SHP77 (cell line): ENCODE measurements around the gene CAMK2A.
"Not testable (repeated sequence)": the region's sequence is repeated elsewhere in the genome, so short reads cannot be mapped to it uniquely, and the experiment has no call there.

ENCODE experiments used
- DNase-seq, 2 experiments: peaks; one replicate each; lab custom pipeline; 2025; lab: John Stamatoyannopoulos, UW

The CAMK2A gene

DNA sequence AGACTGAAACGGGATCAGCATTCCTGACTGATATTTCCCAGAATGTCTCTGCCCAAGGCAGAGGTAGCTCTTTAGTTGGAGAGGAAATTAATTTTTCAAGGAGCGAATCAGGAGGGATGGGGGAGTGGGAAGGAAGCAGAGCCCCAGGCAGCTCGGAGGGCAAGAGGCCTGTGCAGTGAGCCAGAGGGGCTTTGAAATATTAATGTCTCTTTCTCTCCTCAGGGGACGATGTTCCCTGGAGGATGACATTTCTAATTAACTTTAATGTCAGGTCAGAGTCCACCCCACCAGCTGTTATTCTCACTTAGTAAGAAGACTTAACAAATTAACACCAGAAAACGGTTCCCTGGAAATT, 54.1 kb downstream of the CAMK2A start:
- no peak for DNase-seq

DNA sequence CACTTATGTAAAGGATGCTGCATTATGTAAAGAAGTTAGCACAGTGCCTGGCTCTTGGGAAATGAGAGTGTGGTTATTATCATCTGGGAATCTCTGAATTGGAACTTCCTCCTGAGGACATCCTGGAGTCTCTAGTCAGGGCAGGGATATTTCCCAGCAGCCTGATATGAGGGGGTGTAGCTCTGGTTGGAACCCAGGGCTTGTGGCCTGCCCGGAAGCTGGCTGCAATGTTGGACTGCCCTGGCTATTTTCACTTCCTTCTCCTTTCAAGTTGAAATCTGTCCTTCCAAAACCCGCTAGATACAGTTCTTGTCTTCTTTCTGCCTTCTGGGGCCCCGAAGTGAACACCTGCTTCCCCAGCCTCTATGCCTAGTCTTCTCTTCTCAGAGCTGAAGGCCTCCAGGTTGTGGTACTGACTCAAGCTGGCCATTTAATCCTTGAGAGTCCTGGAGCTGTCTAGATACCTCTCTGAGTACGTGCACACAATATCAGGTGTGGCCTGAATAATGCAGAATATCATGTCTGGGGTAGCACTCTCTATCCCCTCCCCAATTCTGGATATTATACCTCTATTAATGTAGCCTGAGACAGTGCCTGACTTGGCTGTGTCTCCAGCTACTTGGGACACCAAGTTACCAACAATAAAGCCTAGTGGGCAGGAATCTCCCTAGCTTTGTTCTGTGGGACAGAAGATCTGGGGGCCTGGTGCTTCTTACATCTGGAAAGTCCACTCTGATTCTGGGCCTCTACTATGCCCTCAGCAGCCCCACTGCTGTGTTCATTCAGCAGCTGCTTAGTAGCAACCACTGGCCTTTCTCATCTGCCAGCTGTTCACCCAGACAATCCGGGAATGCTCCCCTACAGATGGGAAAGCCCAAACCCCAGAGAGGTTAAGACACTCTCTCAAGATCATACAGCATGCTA, 54.7 kb downstream of the CAMK2A start:
- no peak for DNase-seq

DNA sequence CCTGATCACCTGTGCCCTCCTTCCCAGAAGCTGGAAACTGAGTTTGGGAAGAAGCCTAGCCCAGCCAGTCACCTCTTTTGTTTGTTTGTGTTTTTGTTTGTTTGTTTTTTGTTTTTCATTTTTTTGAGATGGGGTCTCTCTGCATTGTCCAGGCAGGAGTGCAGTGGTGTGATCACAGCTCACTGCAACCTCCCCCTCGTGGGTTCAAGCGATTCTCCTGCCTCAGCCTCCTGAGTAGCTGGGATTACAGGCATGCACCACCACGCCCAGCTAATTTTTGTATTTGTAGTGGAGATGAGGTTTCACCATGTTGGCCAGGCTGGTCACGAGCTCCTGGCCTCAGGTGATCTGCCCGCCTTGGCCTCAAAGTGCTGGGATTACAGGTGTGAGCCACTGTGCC, 55.9 kb downstream of the CAMK2A start:
- DNase-seq, result not testable (repeated sequence)

DNA sequence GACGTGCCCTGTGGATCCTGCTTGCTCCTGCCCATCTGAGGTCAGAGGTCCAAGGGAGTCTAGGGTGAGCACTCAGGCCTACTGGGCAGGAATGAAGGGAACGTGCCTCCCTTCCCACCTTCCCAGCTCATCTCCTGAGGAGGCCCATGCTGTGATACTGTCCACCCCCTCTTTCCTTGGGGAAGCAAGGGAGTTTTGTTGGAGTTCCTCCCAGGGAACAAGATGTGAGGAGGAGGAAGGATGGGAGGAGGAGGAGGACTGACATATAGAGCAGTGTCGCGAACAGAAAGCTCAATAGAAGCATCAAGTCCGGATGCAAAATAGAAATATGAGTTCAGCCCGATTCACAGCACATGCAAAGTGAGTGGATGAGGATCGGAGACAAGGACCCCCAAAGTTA, 58.7 kb downstream of the CAMK2A start:
- no peak for DNase-seq

DNA sequence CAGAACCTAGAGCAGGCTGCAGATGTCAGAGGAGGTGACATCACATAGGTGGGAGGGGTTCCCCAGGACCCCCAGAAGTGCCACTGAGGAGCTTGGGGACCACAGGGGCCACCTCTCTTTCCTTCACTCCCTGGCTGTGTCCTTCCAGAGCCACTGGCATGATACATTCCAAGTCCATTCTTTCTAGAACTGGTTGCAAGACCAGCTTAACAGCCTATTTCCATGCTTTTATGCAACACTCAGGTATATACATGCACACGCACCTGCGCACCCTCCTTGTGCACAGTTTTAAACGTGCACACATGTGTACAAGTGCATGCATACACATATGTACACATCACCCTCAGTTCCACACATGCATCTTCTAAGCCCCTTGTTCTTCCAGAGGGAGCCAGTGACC, 60.0 kb downstream of the CAMK2A start:
- DNase-seq, result no peak

DNA sequence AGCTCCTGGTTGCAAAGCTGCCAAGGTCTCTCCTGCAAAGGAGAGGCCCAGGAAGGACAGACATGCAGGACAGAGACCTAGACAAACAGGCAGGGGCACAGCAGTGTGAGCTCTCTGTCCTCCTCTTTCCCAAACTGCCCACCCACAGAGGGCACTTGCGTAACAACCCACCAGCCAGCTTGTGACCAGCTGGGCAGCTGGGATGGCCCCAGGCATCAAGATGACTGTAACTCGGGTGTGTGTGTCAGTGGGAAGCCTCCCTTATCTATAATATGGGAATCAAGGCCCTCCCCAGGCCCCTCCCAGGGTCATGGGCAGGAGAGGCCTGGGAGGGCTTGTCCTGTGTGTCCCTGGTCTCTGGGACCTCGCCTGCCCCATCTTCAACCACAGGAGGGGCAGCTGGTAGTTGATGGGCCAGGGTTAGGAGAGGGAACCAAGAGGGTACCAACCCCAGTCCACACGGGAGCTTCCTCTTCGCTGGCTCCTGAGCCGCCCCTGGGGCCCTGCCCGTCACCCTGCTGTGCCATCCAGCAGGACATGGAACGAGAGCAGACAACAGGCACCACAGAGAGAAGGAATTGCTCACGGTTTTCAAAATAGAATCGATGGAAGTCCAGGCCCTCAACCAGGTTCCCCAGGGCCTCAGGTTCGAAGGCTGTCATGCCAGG, 61.8 kb downstream of the CAMK2A start:
- DNase-seq, result no peak

DNA sequence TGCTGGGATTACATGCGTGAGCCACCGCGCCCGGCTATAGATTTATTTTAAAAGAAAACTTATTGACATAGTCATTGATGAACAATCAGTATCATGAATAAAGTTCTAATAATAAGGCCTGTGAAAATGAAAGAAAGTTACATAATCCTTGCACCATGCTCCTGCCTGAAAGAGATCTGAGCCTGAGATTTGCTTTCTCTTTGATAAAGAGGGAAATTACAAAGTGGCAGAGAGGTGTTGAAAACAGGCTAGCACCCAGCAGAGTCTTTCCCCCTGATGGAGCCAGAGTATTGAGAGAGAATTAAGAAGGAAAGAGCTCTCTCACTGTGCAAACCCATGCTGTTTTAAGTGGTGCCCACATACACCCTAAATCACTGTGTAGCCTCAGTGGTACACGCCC, 62.5 kb downstream of the CAMK2A start:
- no peak for DNase-seq

DNA sequence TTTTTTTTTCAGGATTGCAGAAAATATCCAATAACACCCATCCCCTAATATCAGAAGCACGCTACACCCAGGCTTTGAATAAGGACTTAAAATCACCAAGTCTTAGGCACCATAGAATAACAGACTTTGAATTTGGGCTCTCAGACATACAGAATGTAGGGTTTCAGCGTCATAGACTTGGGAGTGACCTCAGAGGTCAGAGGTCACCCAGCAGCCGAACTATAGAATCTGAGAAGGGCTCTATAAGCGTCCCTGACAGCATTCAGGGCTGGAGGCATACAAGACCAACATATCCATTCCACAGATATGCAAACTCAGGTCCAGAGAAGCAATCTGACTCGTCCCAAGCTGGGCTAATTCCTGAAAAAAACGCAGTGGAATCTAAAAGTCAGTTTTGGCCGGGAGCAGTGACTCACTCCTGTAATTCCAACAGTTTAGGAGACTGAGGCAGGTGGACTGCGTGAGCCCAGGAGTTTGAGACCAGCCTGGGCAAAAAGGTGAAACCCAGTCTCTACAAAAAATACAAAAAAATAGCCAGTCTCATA, 65.0 kb downstream of the CAMK2A start:
- no peak for DNase-seq

DNA sequence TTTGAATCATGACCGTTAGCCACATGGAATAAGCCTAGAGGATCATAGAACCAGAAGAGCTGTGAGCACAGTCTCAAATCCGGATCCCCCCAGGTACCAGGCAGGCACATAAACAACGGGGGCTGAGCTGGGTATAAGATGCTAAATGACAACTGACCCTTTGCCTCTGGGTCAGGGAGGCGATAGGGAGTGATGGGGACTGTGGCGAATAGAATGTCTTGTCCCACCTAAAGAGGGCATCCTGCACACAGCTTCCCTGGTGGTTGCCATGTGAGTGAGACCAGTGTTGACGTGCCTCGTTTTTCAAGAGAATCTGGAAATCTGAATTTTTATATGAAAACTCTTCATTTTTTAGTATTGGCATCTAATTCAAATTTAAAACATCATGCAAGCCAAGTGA, 66.1 kb downstream of the CAMK2A start:
- no peak for DNase-seq

DNA sequence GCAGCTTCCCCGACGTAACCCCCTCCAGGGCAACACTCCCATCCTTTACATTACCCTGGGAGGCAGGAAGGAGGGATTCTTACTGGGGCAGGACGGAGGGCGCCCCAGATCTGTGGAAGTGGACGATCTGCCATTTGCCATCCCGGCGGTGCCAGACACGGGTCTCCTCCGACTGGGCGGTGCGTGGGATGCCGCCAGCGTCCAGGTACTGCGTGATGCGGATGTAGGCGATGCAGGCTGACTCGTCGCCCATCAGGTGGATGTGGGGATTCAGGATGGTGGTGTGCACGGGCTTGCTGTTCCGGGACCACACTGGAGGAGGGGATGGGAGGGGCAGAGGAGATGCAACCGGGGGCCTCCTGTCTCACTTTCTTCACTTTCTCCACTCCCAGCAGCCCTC, 66.7 kb downstream of the CAMK2A start:
- DNase-seq, result no peak

DNA sequence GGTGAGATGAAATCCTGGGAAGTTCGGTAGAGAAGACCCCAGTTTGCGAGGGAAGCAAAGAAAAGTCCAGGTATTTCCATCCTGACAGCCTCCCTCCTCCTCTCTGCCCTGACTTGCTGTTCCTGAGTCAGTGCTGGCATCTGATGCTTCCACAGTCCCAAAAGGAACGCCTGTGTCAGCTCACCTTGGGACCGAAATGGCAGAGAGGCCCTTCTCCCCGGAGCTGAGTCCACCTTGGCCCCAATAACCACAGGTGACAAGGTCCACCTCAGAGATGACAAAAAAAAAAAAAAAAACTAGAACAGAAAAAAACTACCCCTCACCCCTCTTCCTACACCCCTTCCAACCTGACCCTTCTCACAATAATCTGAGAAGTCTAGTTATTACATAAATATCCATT, 68.1 kb downstream of the CAMK2A start:
- no peak for DNase-seq

DNA sequence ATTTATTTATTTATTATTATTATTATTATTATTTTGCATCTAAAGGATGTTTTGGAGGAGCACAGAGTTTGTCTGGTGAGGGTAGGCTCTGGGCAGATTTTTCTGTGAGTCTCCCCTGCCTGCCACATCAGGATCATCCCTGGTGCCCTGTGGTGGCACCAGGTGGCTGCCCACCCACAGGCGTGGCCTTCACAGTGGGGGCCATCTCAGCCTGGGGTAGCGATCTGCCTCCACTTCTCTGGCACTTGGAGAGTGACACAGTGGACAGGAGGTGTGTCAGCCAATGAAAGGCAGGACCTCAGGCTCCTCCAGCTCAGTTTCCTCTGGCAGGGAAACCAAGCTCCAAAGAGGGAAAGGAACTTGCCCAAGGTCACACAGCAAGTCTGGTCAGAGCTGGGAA, 69.7 kb downstream of the CAMK2A start:
- no peak for DNase-seq

DNA sequence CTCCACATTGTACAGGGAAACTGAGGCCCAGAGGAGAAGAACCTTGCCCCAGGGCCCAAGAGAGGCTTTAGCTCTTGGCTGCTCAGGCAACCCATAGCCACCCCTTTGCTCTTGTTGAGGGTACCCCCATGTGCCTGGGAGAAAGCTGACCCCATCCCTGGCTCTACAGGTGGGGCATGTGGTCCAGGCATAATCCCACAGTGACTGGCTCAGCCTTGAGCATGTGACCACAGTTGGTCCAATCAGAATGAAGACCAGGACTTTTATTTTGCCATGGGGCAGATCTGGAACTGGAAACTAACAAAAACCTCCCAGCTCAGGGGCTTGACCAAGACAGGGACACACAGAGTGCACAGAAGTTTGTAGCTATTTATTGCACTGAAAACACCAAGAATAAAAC, 70.4 kb downstream of the CAMK2A start:
- no peak for DNase-seq

DNA sequence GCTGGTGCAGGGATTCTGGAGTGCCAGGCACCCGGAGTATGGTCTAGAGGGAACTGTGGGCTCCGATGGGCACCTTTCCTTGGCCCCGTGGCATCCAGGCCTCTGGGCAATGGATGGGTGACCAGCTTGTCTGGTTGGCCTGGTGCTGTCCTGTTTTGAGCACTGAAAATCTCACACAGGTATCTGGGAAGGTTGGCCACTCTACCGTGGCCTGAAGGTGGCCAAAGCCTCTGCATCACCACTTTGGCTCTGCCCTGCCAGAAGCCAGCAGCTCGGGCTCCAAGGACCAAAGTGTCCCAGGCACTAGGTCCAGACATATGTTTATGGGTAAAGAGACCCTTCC, 70.9 kb downstream of the CAMK2A start:
- DNase-seq, result no peak

DNA sequence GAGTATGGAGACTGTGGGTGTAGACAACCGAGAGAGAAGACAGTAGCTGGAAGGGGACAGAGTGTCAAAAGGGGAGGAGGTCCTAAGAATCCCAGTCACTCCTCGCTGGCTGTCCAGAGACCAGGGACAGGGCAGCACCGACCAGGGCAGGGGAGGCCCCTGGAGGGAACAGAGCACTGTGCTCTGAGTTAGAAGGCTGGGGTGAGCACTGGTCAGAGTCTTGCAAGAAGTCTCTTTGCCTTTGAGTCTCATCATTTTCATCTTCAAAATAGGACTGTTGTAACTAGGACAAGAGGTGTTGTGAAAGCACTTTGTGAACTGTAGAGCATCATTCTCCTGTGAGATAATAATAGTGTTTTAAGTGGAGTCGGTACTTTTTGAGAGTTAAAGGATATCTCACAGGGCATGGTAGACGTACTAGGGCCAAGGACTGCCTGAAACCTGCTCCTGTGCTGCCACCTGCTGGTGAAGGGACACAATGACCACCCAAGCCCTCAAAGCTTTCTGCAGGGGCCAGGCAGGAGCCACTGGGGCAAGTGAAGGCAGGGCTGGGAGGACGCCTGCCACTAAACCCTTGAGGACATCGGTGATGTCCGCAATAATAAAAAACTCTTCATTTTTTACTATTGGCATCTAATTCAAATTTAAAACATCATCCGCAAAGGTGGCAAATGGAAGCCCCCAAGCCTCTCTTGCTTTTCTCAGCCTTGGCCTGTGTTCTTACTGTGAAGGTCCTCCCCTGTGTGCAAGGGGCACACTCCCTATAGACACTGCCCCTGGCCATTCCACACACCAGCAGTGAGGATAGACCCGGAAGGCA, 71.5 kb downstream of the CAMK2A start:
- peak; percentile 59 to 81 for DNase-seq

DNA sequence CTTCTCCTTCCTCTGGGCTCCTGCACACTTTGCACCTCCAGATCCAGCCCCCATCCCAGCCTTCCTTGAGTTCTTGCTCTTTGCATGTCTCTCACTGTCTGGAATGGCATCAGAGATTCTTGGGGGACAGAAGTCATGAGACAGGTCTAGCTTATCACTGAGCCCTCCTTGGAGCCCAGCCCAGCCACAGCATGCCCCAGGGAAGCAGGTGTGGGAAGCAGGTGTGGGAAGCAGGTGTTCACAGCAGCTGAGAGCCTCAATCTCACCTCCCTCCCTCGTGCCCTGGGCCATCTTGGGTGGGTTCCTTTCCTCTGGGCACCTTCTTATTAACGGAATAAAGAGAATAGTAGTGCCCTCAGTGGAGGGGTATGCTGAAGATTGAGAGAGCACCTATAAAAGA, 72.5 kb downstream of the CAMK2A start:
- no peak for DNase-seq

DNA sequence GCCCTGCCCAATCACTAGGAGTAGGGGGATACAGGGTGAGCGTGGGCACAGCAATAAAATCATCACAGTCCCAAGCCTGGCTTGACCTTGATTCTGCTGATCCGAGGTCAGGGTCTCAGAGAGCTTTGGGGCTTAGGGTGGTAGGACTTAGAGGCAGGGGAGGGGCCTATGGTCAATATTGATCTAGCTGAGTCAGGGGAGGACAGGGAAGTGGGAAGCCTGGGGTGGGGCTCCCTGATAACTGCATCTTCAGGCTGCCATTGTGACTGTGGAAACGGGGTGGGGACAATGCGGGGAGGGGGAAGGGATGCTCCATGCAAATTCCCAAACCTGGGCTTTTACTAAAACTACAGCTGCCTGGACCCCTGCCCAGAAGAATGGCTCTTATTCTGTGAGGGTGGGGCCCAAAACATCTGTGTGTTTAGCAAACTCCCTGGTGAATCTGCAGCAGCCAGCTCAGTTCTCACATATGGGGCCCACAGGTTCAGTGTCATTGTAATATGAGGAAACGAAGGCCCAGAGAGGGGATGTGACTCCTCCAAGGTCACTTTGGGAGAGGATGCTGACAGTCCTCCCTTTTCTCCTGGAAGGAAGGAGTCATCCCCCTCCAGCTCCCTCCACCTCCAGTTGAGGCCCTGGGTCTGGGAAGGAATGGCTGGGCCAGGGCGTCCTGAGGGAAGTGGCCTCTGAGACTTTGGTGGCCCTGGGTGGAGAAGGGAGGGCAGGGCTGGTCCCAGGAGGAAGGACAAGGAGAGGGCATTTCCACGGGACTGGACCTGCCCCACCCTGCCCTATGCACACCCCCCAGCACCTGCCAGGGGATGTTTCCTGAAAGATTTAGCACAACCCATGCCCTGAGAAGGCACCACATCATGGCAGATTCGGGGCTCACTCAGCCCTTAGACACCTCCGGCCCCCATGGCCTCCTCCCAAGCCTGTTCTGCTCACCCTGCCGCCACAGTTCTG, 73.3 kb downstream of the CAMK2A start:
- DNase-seq, result no peak

DNA sequence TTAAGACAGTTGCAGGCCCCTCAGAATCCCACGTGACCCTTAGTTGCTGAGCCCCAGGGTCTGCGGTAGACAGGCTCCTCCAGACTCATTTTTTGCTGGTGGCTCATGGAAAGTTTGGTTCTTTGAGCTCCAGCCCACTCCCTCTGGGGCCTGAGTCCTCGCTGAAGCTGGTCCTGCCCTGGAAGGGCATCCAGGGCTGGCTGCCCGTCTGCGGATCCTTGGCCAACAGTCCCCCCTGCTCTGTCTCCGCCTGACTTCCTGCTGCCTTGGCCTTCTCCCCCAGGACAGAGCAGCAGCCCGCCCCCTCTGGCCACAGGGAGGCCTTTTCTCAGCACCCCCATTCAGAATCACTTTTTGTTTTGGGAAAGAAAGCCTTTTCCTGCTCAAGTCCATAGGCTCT, 75.3 kb downstream of the CAMK2A start:
- DNase-seq, result no peak

DNA sequence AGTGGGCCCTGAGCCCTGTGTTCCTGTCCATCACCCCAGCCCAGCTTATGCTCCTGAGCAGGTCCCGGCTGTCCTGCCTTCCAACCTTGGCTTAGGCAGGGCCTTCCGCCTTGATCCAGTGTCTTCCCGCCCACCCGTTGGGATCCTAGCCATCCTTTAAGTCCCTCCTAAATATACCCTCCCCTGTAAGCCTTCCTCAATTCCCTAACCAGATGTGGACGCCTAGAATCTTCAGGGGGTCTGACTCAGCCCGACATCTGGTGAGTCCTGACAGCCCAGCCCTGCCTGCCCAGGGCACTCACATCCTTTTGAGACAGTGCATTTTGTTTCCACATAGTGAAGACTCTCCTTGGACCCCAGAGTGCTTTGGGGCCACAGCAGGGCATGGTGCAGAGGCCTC, 76.0 kb downstream of the CAMK2A start:
- no peak for DNase-seq

DNA sequence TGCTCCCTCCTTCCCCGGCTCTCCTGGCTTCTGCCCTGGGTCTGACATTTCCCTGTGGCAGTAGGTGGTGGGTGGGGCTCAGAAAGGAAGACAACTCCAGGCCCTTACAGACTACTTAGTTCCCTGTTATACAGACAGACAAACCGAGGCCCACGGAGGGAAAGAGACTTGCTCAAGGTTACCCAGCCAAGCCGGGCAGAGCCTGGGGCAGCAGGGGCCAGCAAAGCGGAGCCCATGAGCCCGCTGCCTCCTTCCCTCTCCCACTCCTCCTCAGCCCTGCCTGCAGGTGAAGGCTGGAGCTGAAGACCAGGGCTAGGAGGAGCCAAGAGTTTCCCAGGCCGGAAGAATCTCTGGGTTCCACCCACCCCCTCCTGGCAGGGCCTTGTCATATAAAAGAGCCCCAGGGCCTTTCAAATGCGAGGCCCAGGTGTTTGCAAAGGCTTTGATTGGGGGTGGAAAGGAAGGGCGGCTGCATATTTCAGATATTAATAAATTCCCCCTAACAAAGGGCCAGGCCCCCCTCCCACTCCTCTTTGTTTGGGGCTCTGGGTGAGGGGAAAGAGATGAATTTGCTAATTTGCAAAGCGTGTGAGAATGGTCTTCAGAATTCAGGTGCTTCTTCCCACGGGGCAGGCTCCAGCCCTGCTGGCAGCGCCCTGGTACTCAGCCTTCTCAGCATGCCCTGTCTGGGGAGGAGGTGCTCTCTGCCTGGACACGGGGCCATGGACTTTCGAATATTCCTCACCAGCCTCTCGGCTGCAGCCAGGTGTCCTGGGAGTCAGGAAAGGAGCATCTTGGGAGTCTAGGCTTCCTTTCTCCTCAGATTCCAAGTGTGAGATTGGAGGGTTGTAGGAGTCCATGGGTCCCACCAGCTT, 78.2 kb downstream of the CAMK2A start:
- no peak for DNase-seq
